H1 (cell line): Measurements from ENCODE around the gene ARMC9. TPM values are rescaled to one million over a fixed set of nuclear protein-coding genes. Genes with fewer than 3 reads are reported as not detected.

Experiments
- SIN3A ChIP-seq, 2 experiments: IDR thresholded peaks in 1 of 2; conservative IDR thresholded peaks in 1 of 2; 2 replicates each; pipeline ENCODE4 v1.6.1; 2011 to 2012; ENCODE audit warnings: low read length in 2 of 2, improper control_type of control experiment in 1 of 2, low read depth in 1 of 2, mild to moderate bottlenecking in 1 of 2
- polyA plus RNA-seq, 7 experiments: library from polyadenylated mRNA; depleted of rRNA in 3 of 7; stranded (reverse) in 5 of 7; unstranded in 2 of 7; fragments of >200 nt in 5 of 7; fragments of 200-250 nt in 2 of 7; gene quantifications; 1 replicate in 5 of 7; 2 replicates in 1 of 7; 4 replicates in 1 of 7; pipeline versions ENCODE4 v1.2.1 to v1.2.3, GENCODE V29; 2011 to 2013; ENCODE audit warnings: missing spikeins in 2 of 7, mixed read lengths in 2 of 7
- total RNA-seq: library from RNA; stranded (reverse); fragmentation: NEBNext Ultra II Directional; extraction: Animal tissue kit (Norgen Biotek cat#: 25700); gene quantifications from 2 replicates; pipeline ENCODE4 v1.2.1, GENCODE V29; 2021
- TF ChIP-seq, protein P1 (sequence below), 3 experiments: IDR thresholded peaks; 1 replicate in 2 of 3; 2 replicates in 1 of 3; pipeline versions ENCODE4 v1.5.1 to v1.6.1; 2011; ENCODE audit warnings: low read length in 3 of 3, mild to moderate bottlenecking in 3 of 3, inconsistent platforms in 2 of 3, low read depth in 1 of 3, moderate library complexity in 1 of 3; ENCODE audit not compliant: insufficient read depth in 1 of 3; ENCODE audit errors: control extremely low read depth in 1 of 3

Gene ARMC9
- total and polyA plus RNA-seq, 2 of the 8 experiments (the other 6 are each of a cell fraction or from before 2014, with no cell fraction given), result 23.2 to 36.1 TPM

DNA sequence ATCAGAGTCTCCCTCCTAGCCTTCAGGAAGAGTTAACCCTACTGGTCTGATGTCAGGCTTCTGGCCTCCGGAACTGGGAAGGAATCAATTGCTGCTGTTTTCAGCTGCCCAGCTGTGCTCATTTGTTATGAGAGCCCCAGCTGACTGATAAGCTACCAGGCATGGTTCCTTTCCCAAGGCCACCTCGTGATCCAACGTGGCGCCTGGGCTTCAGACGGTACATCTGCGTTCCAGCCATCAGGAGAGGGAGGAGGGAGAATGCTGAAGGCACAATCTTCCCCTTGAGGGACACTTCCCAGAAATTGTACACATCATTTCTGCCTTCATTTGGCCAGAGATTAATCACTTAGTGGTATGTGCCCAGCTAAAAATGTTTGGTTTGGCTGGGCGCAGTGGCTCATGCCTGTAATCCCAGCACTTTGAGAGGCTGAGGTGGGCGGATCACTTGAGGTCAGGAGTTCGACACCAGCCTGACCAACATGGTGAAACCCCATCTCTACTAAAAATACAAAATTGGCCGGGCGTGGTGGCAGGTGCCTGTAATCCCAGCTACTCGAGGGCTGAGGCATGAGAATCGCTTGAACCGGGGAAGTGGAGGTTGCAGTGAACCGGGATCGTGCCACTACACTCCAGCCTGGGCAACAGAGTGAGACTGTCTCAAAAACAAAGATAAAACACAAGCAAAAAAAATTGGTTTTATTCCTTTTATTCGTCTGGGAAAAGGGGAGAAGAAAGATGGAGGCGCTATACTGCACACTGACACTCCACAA lies 10.5 kb upstream of the ARMC9 start (continued):
- TF ChIP-seq, protein P1, sequence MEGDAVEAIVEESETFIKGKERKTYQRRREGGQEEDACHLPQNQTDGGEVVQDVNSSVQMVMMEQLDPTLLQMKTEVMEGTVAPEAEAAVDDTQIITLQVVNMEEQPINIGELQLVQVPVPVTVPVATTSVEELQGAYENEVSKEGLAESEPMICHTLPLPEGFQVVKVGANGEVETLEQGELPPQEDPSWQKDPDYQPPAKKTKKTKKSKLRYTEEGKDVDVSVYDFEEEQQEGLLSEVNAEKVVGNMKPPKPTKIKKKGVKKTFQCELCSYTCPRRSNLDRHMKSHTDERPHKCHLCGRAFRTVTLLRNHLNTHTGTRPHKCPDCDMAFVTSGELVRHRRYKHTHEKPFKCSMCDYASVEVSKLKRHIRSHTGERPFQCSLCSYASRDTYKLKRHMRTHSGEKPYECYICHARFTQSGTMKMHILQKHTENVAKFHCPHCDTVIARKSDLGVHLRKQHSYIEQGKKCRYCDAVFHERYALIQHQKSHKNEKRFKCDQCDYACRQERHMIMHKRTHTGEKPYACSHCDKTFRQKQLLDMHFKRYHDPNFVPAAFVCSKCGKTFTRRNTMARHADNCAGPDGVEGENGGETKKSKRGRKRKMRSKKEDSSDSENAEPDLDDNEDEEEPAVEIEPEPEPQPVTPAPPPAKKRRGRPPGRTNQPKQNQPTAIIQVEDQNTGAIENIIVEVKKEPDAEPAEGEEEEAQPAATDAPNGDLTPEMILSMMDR (IDR thresholded peaks at IDR 0.05; ENCODE audit: control extremely low read depth in 1 of 3, insufficient read depth in 1 of 3, low read depth in 1 of 3, low read length in 3 of 3), result no peak
- TF ChIP-seq SIN3A (conservative IDR thresholded peaks at IDR 0.05 in 1 of 2, IDR thresholded peaks at IDR 0.05 in 1 of 2; ENCODE audit: low read depth in 1 of 2, low read length in 2 of 2), result no peak
